A673 (cell line): ENCODE results near the gene ATP6V1A.

Experiments used
- EZH2 ChIP-seq: fragments of 200-600 bp; sonication (generic); IDR thresholded peaks from 2 replicates; pipeline ENCODE4 v1.6.1; 2017; ENCODE audit warnings: borderline replicate concordance, low read depth, mild to moderate bottlenecking, mixed read lengths, antibody characterized with exemption, low read length; ENCODE audit not compliant: poor library complexity, severe bottlenecking
- TF ChIP-seq, protein P1 (sequence below): fragments of 300-800, 200-600 bp; sonication (generic); conservative IDR thresholded peaks from 2 replicates; pipeline ENCODE4 v1.5.1; 2017; ENCODE audit warnings: low read depth, mild to moderate bottlenecking, antibody characterized with exemption, low read length, moderate library complexity, mixed read lengths

GRCh38 chr3:113730550-113730949 lies 16.3 kb upstream of the ATP6V1A start:
- TF ChIP-seq, protein P1, sequence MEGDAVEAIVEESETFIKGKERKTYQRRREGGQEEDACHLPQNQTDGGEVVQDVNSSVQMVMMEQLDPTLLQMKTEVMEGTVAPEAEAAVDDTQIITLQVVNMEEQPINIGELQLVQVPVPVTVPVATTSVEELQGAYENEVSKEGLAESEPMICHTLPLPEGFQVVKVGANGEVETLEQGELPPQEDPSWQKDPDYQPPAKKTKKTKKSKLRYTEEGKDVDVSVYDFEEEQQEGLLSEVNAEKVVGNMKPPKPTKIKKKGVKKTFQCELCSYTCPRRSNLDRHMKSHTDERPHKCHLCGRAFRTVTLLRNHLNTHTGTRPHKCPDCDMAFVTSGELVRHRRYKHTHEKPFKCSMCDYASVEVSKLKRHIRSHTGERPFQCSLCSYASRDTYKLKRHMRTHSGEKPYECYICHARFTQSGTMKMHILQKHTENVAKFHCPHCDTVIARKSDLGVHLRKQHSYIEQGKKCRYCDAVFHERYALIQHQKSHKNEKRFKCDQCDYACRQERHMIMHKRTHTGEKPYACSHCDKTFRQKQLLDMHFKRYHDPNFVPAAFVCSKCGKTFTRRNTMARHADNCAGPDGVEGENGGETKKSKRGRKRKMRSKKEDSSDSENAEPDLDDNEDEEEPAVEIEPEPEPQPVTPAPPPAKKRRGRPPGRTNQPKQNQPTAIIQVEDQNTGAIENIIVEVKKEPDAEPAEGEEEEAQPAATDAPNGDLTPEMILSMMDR, result no peak
- no peak for TF ChIP-seq EZH2
